ENCODE measurements around the gene FOXI1. TPM values are rescaled to one million over a fixed set of nuclear protein-coding genes. Genes with fewer than 3 reads are reported as not detected.
A peak's percentile ranks its signal among the peaks of the same experiment; 100 is the strongest.

FOXI1 gene
- polyA plus RNA-seq, 2 of the 4 experiments (the other 2 are of a cell fraction) = not detected

- TF ChIP-seq CHD4 (IDR thresholded peaks at IDR 0.05; ENCODE audit: borderline replicate concordance) (peak; percentile 67; the same call in 1 of the 2 replicates), REST (IDR thresholded peaks at IDR 0.05) (no peak), RCOR1 (IDR thresholded peaks at IDR 0.05; ENCODE audit: low read depth, low read length) (no peak), MAFK (IDR thresholded peaks at IDR 0.05; ENCODE audit: partially characterized antibody) (no peak)
- DNase-seq (ENCODE audit: low read depth in 1 of 2, low spot score in 1 of 2) = no peak
- ATAC-seq = no peak
- ChIA-PET CTCF (interaction anchor here (1.2 to 2.5 kb wide), 4 partner anchors 9 to 50 kb away, joined by 3 to 14 read pairs (median 6); no protein-coding TSS in a partner anchor), POLR2A (no interaction called here)
- Histone ChIP-seq H3K27ac (peak overlapping the region; percentile 65 to 87), H3K9me3 (no peaks in the 10 kb centered on the region), H3K4me1 (peaks cover 25% of the 10 kb centered on the region), H3K4me2 (peak overlapping the region; percentile 68), H3K4me3 (no peak overlapping the region)
- FAIRE-seq = no peak
- 52% methylated on average over 5 of the region's 5 CpGs for WGBS (ENCODE audit: missing lambda C conversion rate)
These were observed 45.0 kb downstream of the FOXI1 start for GRCh38 chr5:170150713-170151096.

DNA sequence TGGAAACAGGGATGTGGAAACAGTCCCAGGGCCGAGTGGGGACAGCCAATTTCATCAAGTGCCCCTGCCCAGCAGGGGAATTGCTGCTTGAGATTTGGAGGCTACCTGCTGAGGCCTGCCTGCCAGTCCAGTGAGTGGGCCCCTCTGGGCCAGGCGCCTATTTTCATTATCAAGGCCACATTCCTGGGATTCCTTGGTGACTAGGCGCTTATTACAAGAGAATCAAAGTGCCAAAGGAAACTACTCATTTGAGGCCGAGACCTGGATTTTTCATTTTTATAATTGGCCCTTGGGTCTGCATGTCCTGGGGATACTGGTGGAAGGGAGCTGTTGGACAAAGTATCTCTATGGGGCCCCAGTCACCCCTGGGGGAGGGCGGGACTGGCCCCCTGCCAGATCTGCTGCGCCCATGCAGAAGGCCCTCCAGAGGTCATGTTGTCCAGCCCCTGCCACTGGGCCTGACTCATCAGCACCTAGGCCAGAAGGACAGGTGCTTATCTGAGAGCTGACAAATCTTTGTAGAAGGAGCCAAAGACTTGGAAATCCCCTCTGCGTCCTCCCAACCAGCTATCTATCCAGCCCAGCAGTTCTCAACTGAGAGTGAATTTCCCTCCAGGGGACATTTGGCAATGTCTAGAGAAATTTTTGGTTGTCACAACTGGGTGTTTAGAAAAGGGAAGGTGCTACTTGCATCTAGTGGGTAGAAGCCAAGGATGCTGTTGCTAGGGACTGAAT, 45.6 kb downstream of the FOXI1 start:
- H3K4me1 ChIP-seq = peaks cover 25% of the 10 kb centered on the region
- H3K27ac ChIP-seq = peak overlapping the region; percentile 65 to 87
- 2% methylated on average over 7 of the region's 7 CpGs for WGBS (ENCODE audit: missing lambda C conversion rate)
- peak; percentile 84 to 90 for ATAC-seq
- ChIA-PET POLR2A (interaction anchor here (1.1 kb wide), 1 partner anchor 26 kb away, joined by 3 read pairs; no protein-coding TSS in a partner anchor), CTCF (interaction anchor here (1.2 to 2.5 kb wide), 4 partner anchors 9 to 50 kb away, joined by 3 to 14 read pairs (median 6); no protein-coding TSS in a partner anchor)
- H3K9me3 ChIP-seq = no peaks in the 10 kb centered on the region
- DNase-seq (ENCODE audit: low read depth in 1 of 2, low spot score in 1 of 2) = peak; percentile 84 to 88
- peak overlapping the region; percentile 68 for H3K4me2 ChIP-seq
- H3K4me3 ChIP-seq = no peak overlapping the region
- peak; percentile 65 for FAIRE-seq
- no peak for TF ChIP-seq EHF (CRISPR knock-in tag; IDR thresholded peaks at IDR 0.05)
- peak in 1 of 2 experiments; percentile 72; a peak in 2 of 4 replicates for TF ChIP-seq CEBPB (IDR thresholded peaks at IDR 0.05)
- TF ChIP-seq FOSL2 (IDR thresholded peaks at IDR 0.05) = peak; percentile 72; the same call in 1 of the 2 replicates
- TF ChIP-seq FOSL2 (CRISPR knock-in tag; IDR thresholded peaks at IDR 0.05) = peak; percentile 82
- TF ChIP-seq HEYL (CRISPR knock-in tag; IDR thresholded peaks at IDR 0.05) = no peak
- TF ChIP-seq BCL3 (IDR thresholded peaks at IDR 0.05) = peak; percentile 66; the same call in 1 of the 3 replicates
- peak; percentile 62 to 81; a peak in 4 of 5 replicates for TF ChIP-seq JUN (IDR thresholded peaks at IDR 0.05)
- TF ChIP-seq FOXS1 (CRISPR knock-in tag; IDR thresholded peaks at IDR 0.05) = no peak
- no peak for TF ChIP-seq HOXA7 (CRISPR knock-in tag; IDR thresholded peaks at IDR 0.05)
- TF ChIP-seq, protein P1, sequence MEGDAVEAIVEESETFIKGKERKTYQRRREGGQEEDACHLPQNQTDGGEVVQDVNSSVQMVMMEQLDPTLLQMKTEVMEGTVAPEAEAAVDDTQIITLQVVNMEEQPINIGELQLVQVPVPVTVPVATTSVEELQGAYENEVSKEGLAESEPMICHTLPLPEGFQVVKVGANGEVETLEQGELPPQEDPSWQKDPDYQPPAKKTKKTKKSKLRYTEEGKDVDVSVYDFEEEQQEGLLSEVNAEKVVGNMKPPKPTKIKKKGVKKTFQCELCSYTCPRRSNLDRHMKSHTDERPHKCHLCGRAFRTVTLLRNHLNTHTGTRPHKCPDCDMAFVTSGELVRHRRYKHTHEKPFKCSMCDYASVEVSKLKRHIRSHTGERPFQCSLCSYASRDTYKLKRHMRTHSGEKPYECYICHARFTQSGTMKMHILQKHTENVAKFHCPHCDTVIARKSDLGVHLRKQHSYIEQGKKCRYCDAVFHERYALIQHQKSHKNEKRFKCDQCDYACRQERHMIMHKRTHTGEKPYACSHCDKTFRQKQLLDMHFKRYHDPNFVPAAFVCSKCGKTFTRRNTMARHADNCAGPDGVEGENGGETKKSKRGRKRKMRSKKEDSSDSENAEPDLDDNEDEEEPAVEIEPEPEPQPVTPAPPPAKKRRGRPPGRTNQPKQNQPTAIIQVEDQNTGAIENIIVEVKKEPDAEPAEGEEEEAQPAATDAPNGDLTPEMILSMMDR (IDR thresholded peaks at IDR 0.05) = no peak
- no peak for TF ChIP-seq ZC3H11A (IDR thresholded peaks at IDR 0.05)
- TF ChIP-seq ESRRA (IDR thresholded peaks at IDR 0.05; ENCODE audit: borderline replicate concordance, low read length) = no peak
- TF ChIP-seq RAD21 (conservative IDR thresholded peaks at IDR 0.05 in 1 of 2, IDR thresholded peaks at IDR 0.05 in 1 of 2) = no peak; a peak in 1 of 5 replicates
- no peak for TF ChIP-seq HES2 (IDR thresholded peaks at IDR 0.05)
- no peak for TF ChIP-seq ZNF302 (CRISPR knock-in tag; IDR thresholded peaks at IDR 0.05)
- TF ChIP-seq TFCP2L1 (CRISPR knock-in tag; IDR thresholded peaks at IDR 0.05) = no peak
- peak; percentile 91 for TF ChIP-seq GATA3 (IDR thresholded peaks at IDR 0.05; ENCODE audit: borderline replicate concordance)
- TF ChIP-seq, protein P2, sequence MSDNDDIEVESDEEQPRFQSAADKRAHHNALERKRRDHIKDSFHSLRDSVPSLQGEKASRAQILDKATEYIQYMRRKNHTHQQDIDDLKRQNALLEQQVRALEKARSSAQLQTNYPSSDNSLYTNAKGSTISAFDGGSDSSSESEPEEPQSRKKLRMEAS (IDR thresholded peaks at IDR 0.05) = peak; percentile 79
- TF ChIP-seq, protein P3, sequence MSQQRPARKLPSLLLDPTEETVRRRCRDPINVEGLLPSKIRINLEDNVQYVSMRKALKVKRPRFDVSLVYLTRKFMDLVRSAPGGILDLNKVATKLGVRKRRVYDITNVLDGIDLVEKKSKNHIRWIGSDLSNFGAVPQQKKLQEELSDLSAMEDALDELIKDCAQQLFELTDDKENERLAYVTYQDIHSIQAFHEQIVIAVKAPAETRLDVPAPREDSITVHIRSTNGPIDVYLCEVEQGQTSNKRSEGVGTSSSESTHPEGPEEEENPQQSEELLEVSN (IDR thresholded peaks at IDR 0.05; ENCODE audit: borderline replicate concordance, low read depth) = peak; percentile 29; the same call in 1 of the 2 replicates
- peak; percentile 62 for TF ChIP-seq RARB (CRISPR knock-in tag; IDR thresholded peaks at IDR 0.05)
- no peak for TF ChIP-seq RNF2 (IDR thresholded peaks at IDR 0.05; ENCODE audit: borderline replicate concordance, low read depth)
- 0 out of 3 replicates have a peak, but pooled peaks have one; percentile 8 for TF ChIP-seq SMC3 (IDR thresholded peaks at IDR 0.05)
- 0 out of 2 replicates have a peak, but pooled peaks have one; percentile 30 for TF ChIP-seq NFE2L2 (conservative IDR thresholded peaks at IDR 0.05; ENCODE audit: low read length)
- TF ChIP-seq POLR2A (IDR thresholded peaks at IDR 0.05; ENCODE audit: low read length) = no peak
- TF ChIP-seq KDM1A (IDR thresholded peaks at IDR 0.05; ENCODE audit: low read depth) = no peak

Measured in A549 (cell line).